ENCODE results near the gene CYP2E1.
"Not testable (repeated sequence)": the region's sequence is repeated elsewhere in the genome, so short reads cannot be mapped to it uniquely, and the experiment has no call there.

The CYP2E1 gene

DNA sequence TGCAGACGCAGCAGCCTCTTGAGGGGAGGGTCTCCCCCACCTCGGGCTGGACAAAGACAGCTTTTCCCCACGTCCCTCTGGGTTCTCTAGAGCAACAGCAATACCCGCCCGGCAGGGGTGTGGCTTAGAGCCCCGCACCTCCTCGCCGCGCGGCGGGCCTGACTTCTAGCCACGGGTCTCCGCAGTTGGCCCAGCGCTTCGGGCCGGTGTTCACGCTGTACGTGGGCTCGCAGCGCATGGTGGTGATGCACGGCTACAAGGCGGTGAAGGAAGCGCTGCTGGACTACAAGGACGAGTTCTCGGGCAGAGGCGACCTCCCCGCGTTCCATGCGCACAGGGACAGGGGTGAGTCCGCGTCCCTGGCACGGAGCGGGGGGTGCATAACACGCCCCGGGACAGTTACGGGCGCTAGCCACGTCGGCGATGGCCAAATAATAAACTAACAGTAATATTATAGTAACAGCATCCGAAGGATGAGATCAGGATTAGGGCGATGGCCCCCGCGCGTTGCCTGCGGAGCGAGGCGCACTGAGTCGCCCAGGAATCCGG lies 1.2 kb downstream of the CYP2E1 start:
- no peak for DNase-seq (ENCODE audit: low read depth in 1 of 2, low spot score in 1 of 2)

- no peak for DNase-seq (ENCODE audit: low read depth in 1 of 2, low spot score in 1 of 2)
Measured at GRCh38 chr10:133528845-133529575, 1.8 kb downstream of the CYP2E1 start.

DNA sequence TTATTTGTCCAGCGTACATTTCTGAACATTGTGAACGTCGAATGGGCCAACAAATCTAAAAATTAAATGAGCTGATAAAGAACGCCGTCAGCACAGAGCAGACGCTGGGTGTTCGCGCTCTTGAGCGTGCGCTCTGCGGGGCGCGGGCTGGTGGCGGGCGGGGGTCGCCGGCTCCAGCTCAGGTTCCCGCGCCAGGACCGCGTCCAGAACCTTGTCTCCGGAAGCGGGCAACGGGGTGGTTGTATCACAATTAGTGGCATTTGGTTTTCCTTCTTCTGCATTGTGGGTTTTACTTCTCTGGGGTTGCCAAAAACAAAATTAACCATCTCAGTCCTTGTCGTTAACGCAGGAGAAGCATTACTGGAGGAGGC lies 2.4 kb downstream of the CYP2E1 start:
- no peak for DNase-seq (ENCODE audit: low read depth in 1 of 2, low spot score in 1 of 2)

DNA sequence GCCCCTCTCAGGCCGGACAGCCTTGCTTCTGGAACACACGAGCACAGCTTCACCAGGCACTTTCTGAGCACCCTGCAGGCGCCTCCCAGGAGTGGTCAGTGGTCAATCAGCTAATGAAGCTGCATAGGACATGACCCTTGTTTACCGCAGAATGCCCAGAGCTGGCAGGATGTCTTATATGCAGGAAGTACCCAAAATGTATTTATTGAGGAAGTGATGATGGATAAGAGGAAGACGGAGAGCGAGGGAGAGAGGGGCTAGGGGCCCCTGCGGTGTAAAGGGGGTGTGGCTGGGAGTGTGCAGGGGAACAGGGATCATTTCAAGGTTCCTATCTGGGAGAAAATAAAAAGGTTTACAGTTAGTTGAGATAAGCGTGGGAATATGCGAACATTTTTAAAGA lies 3.3 kb downstream of the CYP2E1 start:
- no peak for DNase-seq (ENCODE audit: low read depth in 1 of 2, low spot score in 1 of 2)

- DNase-seq (ENCODE audit: low read depth in 1 of 2, low spot score in 1 of 2) = no peak
Measured at GRCh38 chr10:133532871-133533270, 5.7 kb downstream of the CYP2E1 start.

DNA sequence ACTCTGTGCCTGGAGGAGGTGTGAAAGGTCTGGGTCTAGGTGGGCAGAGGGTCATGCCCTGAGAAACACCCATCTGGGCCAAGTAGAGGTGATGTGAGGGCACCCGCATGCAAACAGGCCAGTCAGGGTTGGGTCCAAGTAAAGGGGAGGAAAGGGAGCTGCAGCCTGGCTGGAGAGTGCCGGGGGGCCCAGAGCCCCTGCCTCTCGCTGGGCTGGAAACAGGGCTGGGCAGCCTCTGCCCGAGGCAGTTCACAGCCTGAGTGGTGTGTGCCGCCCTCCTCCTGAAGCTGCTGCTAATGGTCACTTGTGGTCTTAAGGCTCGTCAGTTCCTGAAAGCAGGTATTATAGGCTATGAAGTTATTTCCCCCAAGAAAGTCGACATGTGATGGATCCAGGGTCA lies 7.3 kb downstream of the CYP2E1 start:
- no peak for DNase-seq (ENCODE audit: low read depth in 1 of 2, low spot score in 1 of 2)

- DNase-seq (ENCODE audit: low read depth in 1 of 2, low spot score in 1 of 2) = no peak
Measured at GRCh38 chr10:133536198-133536597, 9.0 kb downstream of the CYP2E1 start.

- no peak for DNase-seq (ENCODE audit: low read depth in 1 of 2, low spot score in 1 of 2)
Measured at GRCh38 chr10:133537546-133538545, 10.7 kb downstream of the CYP2E1 start.

- DNase-seq (ENCODE audit: low read depth in 1 of 2, low spot score in 1 of 2) = not testable (repeated sequence)
Measured at GRCh38 chr10:133541441-133541975, 14.3 kb downstream of the CYP2E1 start.

DNA sequence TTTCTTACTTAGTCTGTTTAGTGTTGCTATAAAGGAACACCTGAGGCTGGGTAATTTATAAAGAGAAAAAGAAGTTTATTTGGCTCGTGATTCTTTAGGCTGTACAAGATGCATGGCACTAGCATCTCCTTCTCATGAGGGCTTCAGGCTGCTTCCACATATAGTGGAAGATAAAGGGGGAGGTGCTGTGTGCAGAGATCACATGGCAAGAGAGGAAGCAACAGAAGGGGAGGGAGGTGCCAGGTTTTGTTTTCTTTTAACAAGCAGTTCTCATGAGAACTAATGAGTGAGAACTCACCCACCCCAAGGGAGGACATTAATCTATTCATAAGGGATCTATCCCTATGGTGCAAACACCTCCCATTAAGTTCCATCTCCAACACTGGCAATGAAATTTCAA lies 17.3 kb downstream of the CYP2E1 start:
- DNase-seq (ENCODE audit: low read depth in 1 of 2, low spot score in 1 of 2) = no peak

- DNase-seq (ENCODE audit: low read depth in 1 of 2, low spot score in 1 of 2) = no peak
Measured at GRCh38 chr10:133554600-133554999, 27.4 kb downstream of the CYP2E1 start.

DNA sequence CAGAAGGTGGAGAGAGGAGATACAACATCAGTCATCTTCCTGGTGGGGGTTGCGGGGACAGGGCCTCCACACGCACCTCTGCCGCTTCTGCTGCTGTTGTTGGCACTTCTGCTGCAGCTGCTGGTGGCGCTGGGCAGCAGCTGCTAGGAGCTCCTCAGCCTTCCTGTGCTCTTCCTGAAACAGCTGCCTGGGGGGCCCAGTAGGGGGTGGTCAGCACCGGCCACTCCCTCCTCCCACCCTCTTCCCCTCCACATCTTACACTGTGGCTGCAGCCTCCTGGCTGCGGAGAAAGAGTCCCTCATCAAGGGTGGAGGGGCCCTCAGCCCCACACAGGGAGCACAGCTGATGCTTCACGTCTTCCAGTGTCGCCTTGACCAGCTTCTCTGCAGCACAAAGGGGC lies 28.4 kb downstream of the CYP2E1 start:
- no peak for DNase-seq (ENCODE audit: low read depth in 1 of 2, low spot score in 1 of 2)

- DNase-seq (ENCODE audit: low read depth in 1 of 2, low spot score in 1 of 2) = no peak
Measured at GRCh38 chr10:133557381-133557780, 30.2 kb downstream of the CYP2E1 start.

DNA sequence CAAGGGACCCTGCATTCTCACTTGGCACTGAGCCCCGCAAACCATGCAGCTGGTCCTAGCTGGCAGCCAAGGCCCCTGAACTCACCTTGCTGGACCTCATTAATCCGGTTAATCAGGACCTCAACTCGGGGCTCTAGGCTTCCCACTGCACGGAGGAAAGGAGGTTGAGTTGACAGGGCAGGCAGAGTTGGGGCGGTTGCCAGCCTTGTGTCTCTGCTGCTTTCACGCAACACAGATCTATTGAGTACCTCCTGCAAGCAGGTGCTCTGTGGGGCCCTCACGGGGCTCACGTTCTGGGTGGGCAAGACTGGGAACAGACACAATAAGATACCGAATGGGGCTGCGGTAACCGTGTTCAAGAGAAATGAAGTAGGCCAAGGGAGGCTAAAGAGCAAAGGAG lies 32.1 kb downstream of the CYP2E1 start:
- no peak for DNase-seq (ENCODE audit: low read depth in 1 of 2, low spot score in 1 of 2)

DNA sequence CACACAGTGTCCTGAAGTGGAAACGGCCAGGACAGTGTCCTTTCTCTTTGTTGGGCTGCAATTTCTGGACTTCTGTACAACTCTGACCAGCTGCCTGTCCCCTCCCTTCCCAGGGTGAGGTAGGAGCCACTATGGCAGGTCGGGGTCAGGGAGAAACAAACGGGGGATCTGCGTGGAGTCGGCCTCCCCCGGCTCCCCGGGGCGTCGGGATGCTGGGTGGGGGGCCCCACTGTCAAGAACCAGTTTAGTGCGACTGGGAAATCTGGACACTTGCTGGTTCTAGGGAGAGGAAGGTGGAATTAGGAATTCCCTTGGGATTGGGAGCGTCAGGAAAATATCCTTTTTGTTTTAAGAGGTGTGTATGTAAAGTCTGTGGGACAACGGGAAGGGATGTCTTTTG lies 37.7 kb downstream of the CYP2E1 start:
- no peak for DNase-seq (ENCODE audit: low read depth in 1 of 2, low spot score in 1 of 2)

GRCh38 chr10:133565441-133566294 lies 38.5 kb downstream of the CYP2E1 start, which contains the start of gene SYCE1:
TSS of gene SYCE1 (minus strand) at chr10:133565583. CDS start at chr10:133565529, 54 bp downstream.
- no peak for DNase-seq (ENCODE audit: low read depth in 1 of 2, low spot score in 1 of 2)

GRCh38 chr10:133567119-133567518 lies 40.0 kb downstream of the CYP2E1 start:
- no peak for DNase-seq (ENCODE audit: low read depth in 1 of 2, low spot score in 1 of 2)

GRCh38 chr10:133567609-133568286 lies 40.6 kb downstream of the CYP2E1 start:
- DNase-seq (ENCODE audit: low read depth in 1 of 2, low spot score in 1 of 2) = no peak

GRCh38 chr10:133568287-133568614 lies 41.1 kb downstream of the CYP2E1 start:
- no peak for DNase-seq (ENCODE audit: low read depth in 1 of 2, low spot score in 1 of 2)

DNA sequence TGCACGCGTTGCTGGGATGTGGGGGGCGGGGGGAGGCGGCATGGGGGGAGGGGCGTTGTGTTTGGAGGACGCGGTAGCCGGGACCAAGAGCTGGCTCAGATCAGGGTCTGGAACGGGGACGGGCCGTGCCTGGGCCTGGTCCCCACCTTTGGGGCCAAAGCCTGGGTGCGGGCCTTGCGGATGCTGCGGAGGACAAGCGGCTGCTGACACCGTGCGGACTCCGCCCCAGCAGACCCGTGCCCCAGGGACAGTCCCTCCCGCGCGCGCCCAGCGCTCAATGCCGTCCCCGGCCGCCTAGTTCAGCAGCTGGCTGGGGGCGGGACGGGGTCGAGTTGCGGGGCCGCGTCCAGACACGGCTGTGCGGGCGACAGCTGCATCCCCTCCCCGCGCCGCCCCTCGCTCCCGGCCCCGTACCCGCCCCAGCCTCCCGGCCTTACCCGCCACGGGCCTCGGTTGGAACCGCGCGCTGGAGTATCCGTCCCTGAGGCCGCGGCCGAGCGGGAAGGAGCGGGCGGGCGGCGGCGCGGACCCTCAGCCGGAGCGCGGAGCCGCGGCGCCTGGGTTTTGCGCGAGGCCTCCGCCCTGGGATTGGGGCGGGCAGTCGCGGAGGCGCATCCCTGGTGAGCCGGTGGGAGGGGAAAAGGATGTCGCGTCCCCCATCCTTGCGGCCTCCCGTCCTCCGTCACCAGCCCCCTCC lies 41.8 kb downstream of the CYP2E1 start:
- not testable (repeated sequence) for DNase-seq (ENCODE audit: low read depth in 1 of 2, low spot score in 1 of 2)
